HFFc6 (cell line): ENCODE results near the gene MAD1L1. TPM values are rescaled to one million over a fixed set of nuclear protein-coding genes. Genes with fewer than 3 reads are reported as not detected.

Experiments used
- DNase-seq: peaks from one replicate; pipeline ENCODE4 v3.0.0-alpha.2; 2018
- H3K27ac Mint-ChIP-seq: 2 replicates; pipeline ENCODE4 v1.8.0; 2020; ENCODE audit warnings: mild to moderate bottlenecking, mixed read lengths
- H3K27me3 Mint-ChIP-seq: 2 replicates; pipeline ENCODE4 v1.8.0; 2021; ENCODE audit warnings: mild to moderate bottlenecking, moderate library complexity, mixed read lengths; ENCODE audit not compliant: insufficient read depth
- H3K36me3 Mint-ChIP-seq: 2 replicates; pipeline ENCODE4 v1.8.0; 2021; ENCODE audit warnings: low read depth, mixed read lengths
- H3K4me1 Mint-ChIP-seq: 2 replicates; pipeline ENCODE4 v1.8.0; 2020; ENCODE audit warnings: low read depth, mixed read lengths
- H3K4me3 Mint-ChIP-seq: 2 replicates; pipeline ENCODE4 v1.8.0; 2020; ENCODE audit warnings: mild to moderate bottlenecking, moderate library complexity, mixed read lengths
- H3K9me3 Mint-ChIP-seq: 2 replicates; pipeline ENCODE4 v1.8.0; 2020; ENCODE audit warnings: mild to moderate bottlenecking, mixed read lengths
- CTCF ChIP-seq: fragments of 200-600 bp; sonication (generic); IDR thresholded peaks from 2 replicates; pipeline ENCODE4 v1.5.0; 2021; ENCODE audit warnings: antibody characterized with exemption, mild to moderate bottlenecking
- total RNA-seq, 6 experiments: library from RNA; stranded (reverse); fragmentation: NEBNext Ultra II Directional; extraction: Animal tissue kit (Norgen Biotek cat#: 25700); gene quantifications; 2 replicates in 1 of 6; 3 replicates in 5 of 6; pipeline ENCODE4 v1.2.3, GENCODE V29; 2021

Gene MAD1L1
- total RNA-seq, 6 experiments from 2014 or later, result 34.6 to 44.8 (median 40.2) TPM

- no peaks in the 10 kb centered on the region for H3K9me3 Mint-ChIP-seq
- no peak overlapping the region for H3K27ac Mint-ChIP-seq
- H3K27me3 Mint-ChIP-seq, result peaks cover 2% of the 10 kb centered on the region; the same call in 1 of the 2 replicates
- no peak for TF ChIP-seq CTCF
- no peak overlapping the region for H3K4me3 Mint-ChIP-seq
- no peak for DNase-seq
- peaks cover 20% of the 10 kb centered on the region for H3K36me3 Mint-ChIP-seq
- peaks cover 5% of the 10 kb centered on the region for H3K4me1 Mint-ChIP-seq
Measured at GRCh38 chr7:1936531-1937251, 296.1 kb downstream of the MAD1L1 start.

- H3K36me3 Mint-ChIP-seq, result peaks cover 24% of the 10 kb centered on the region
Measured at GRCh38 chr7:1936006-1936310, 296.8 kb downstream of the MAD1L1 start.

GRCh38 chr7:1935176-1936005 is 297.4 kb downstream of the MAD1L1 start:
- Mint-ChIP-seq H3K27ac (no peak overlapping the region), H3K4me3 (no peak overlapping the region), H3K27me3 (peaks cover 2% of the 10 kb centered on the region; the same call in 1 of the 2 replicates), H3K4me1 (peaks cover 11% of the 10 kb centered on the region), H3K9me3 (no peaks in the 10 kb centered on the region; the same call in 1 of the 2 replicates), H3K36me3 (peaks cover 24% of the 10 kb centered on the region)
- DNase-seq, result no peak
- TF ChIP-seq CTCF, result no peak

More at GRCh38 chr7:1936006-1936310, 296.8 kb downstream of the MAD1L1 start:
- no peak overlapping the region for H3K27ac Mint-ChIP-seq
- no peak for TF ChIP-seq CTCF
- no peaks in the 10 kb centered on the region; the same call in 1 of the 2 replicates for H3K9me3 Mint-ChIP-seq
- no peak overlapping the region for H3K4me3 Mint-ChIP-seq
- peaks cover 11% of the 10 kb centered on the region for H3K4me1 Mint-ChIP-seq
- H3K27me3 Mint-ChIP-seq, result peaks cover 2% of the 10 kb centered on the region; the same call in 1 of the 2 replicates
- DNase-seq, result no peak

GRCh38 chr7:1934756-1935155 is 298.0 kb downstream of the MAD1L1 start:
- H3K4me3 Mint-ChIP-seq, result no peak overlapping the region
- peaks cover 11% of the 10 kb centered on the region for H3K4me1 Mint-ChIP-seq
- H3K9me3 Mint-ChIP-seq, result no peaks in the 10 kb centered on the region; the same call in 1 of the 2 replicates
- no peak for DNase-seq
- no peak for TF ChIP-seq CTCF
- peaks cover 24% of the 10 kb centered on the region for H3K36me3 Mint-ChIP-seq
- no peak overlapping the region for H3K27ac Mint-ChIP-seq
- H3K27me3 Mint-ChIP-seq, result peaks cover 2% of the 10 kb centered on the region; the same call in 1 of the 2 replicates

GRCh38 chr7:1934017-1934416 is 298.7 kb downstream of the MAD1L1 start:
- H3K9me3 Mint-ChIP-seq, result no peaks in the 10 kb centered on the region; the same call in 1 of the 2 replicates
- no peak; the same call in 1 of the 2 replicates for TF ChIP-seq CTCF
- DNase-seq, result no peak
- H3K4me3 Mint-ChIP-seq, result no peak overlapping the region
- peaks cover 11% of the 10 kb centered on the region for H3K4me1 Mint-ChIP-seq
- no peak overlapping the region for H3K27ac Mint-ChIP-seq
- peaks cover under 1% of the 10 kb centered on the region; the same call in 1 of the 2 replicates for H3K27me3 Mint-ChIP-seq
- H3K36me3 Mint-ChIP-seq, result peaks cover 24% of the 10 kb centered on the region
